NCI-H187 treated with DMSO at 0.1 percent for 48 hours (cell line): ENCODE results near the gene PYHIN1.

Experiments used
- DNase-seq: peaks from one replicate; lab custom pipeline; 2025; lab: John Stamatoyannopoulos, UW

Gene PYHIN1

GRCh38 chr1:159014851-159015250, 83.5 kb downstream of the PYHIN1 start:
- no peak for DNase-seq

- no peak for DNase-seq
These were observed 84.1 kb downstream of the PYHIN1 start for GRCh38 chr1:159015440-159015909.

- no peak for DNase-seq
These were observed 92.4 kb downstream of the PYHIN1 start for GRCh38 chr1:159023723-159024122.

GRCh38 chr1:159025043-159025442, 93.7 kb downstream of the PYHIN1 start:
- no peak for DNase-seq
